Left lung (tissue), 14 donors: Measurements from ENCODE around the gene COQ8A. TPM values are rescaled to one million over a fixed set of nuclear protein-coding genes. Genes with fewer than 3 reads are reported as not detected.

ENCODE experiments used
- ATAC-seq: fragments of 200-7000 bp; cut with Tn5 transposase; one replicate; pipeline ENCODE4 v1.9.1; 2020; ENCODE audit warnings: moderate library complexity
- DNase-seq, 4 donors: peaks; one replicate each; pipeline ENCODE4 v3.0.0-alpha.2; 2013 to 2020
- H3K27ac ChIP-seq, 2 donors: fragments of 200-600 bp; sonication (generic) in 1 of 2; one replicate each; pipeline versions ENCODE4 v1.5.0 to v1.8.0; 2020 to 2021
- H3K27me3 ChIP-seq, 2 donors: fragments of 200-600 bp; sonication (generic) in 1 of 2; one replicate each; pipeline versions ENCODE4 v1.5.0 to v1.8.0; 2020 to 2021
- H3K36me3 ChIP-seq, 2 donors: fragments of 200-600 bp; sonication (generic) in 1 of 2; one replicate each; pipeline versions ENCODE4 v1.5.0 to v1.8.0; 2020 to 2021
- H3K4me1 ChIP-seq, 2 donors: fragments of 200-600 bp; one replicate each; pipeline ENCODE4 v1.8.0; 2021
- H3K4me3 ChIP-seq, 2 donors: fragments of 200-600 bp; sonication (generic) in 1 of 2; one replicate each; pipeline versions ENCODE4 v1.5.0 to v1.8.0; 2020 to 2021; ENCODE audit warnings: mild to moderate bottlenecking in 1 of 2
- H3K9me3 ChIP-seq, 2 donors: fragments of 200-600 bp; sonication (generic) in 1 of 2; one replicate each; pipeline versions ENCODE4 v1.5.0 to v1.8.0; 2020 to 2021
- intact Hi-C, 2 donors: fragments of 100-400 bp; cut with DNase I; formaldehyde crosslinking; loops; one replicate each; pipeline versions ENCODE4 v1.11.2 to v1.14.2; 2022
- long read RNA-seq, 12 donors: library from polyadenylated mRNA in 2 of 12; unstranded in 2 of 12; transcript quantifications; one replicate each; pipeline ENCODE4 v2.0.0 and lab custom pipeline, GENCODE V29; 2019 to 2026
- polyA plus RNA-seq, 6 donors: library from polyadenylated mRNA; unstranded; fragments of 120-200 nt; gene quantifications; one replicate each; pipeline ENCODE4 v1.2.1, GENCODE V29; 2013; ENCODE audit not compliant: insufficient read length in 6 of 6
- total RNA-seq, 2 donors: library from RNA; stranded (reverse); fragmentation: NEBNext Ultra II Directional; extraction: Animal tissue kit (Norgen Biotek cat#: 25700); gene quantifications; one replicate each; pipeline ENCODE4 v1.2.1, GENCODE V29; 2021
- TF ChIP-seq, protein P1 (sequence below), 2 donors: fragments of 200-600 bp; sonication (generic) in 1 of 2; IDR thresholded peaks; one replicate each; pipeline versions ENCODE4 v1.5.0 to v1.8.0; 2021; ENCODE audit warnings: antibody characterized with exemption in 2 of 2
- donor health status: DM: no; HTN: yes; CAD: no.
- donor health status: DM: no; HTN: no; CAD: no.

Gene COQ8A
- total RNA-seq (10 to 100 TPM; 14.5 to 20.3 TPM), polyA plus RNA-seq (10 to 100 TPM; 26.6 to 41.5 (median 33.1) TPM)
- long read RNA-seq, donor 1, transcript COQ8A-201 (15 exons, 2,872 nt), result major isoform, 7 of 22 reads
- long read RNA-seq, donor 1, partial matches to known transcripts, result 15 of 22 reads
- long read RNA-seq, donor 1, other reads (novel, unspliced or antisense), result 0 of 22 reads
- long read RNA-seq, donor 2, partial matches to known transcripts, result 0 of 3 reads
- long read RNA-seq, donor 2, other reads (novel, unspliced or antisense), result 0 of 3 reads
- long read RNA-seq, donor 3, transcript COQ8A-201 (15 exons, 2,872 nt), result major isoform, 10 of 19 reads
- long read RNA-seq, donor 3, partial matches to known transcripts, result 9 of 19 reads
- long read RNA-seq, donor 3, other reads (novel, unspliced or antisense), result 0 of 19 reads
- long read RNA-seq, donor 4, partial matches to known transcripts, result 0 of 5 reads
- long read RNA-seq, donor 4, other reads (novel, unspliced or antisense), result 1 of 5 reads
- long read RNA-seq, donor 5, transcript COQ8A-201 (15 exons, 2,872 nt), result major isoform, 5 of 5 reads
- long read RNA-seq, donor 5, partial matches to known transcripts, result 0 of 5 reads
- long read RNA-seq, donor 5, other reads (novel, unspliced or antisense), result 0 of 5 reads
- long read RNA-seq, donor 6, partial matches to known transcripts, result 5 of 9 reads
- long read RNA-seq, donor 6, other reads (novel, unspliced or antisense), result 0 of 9 reads
- long read RNA-seq, donor 7, transcript COQ8A-201 (15 exons, 2,872 nt), result major isoform, 12 of 12 reads
- long read RNA-seq, donor 7, partial matches to known transcripts, result 0 of 12 reads
- long read RNA-seq, donor 7, other reads (novel, unspliced or antisense), result 0 of 12 reads
- long read RNA-seq, donor 8, partial matches to known transcripts, result 0 of 4 reads
- long read RNA-seq, donor 8, other reads (novel, unspliced or antisense), result 0 of 4 reads
- long read RNA-seq, donor 9, result 0 reads
- long read RNA-seq, donor 10, transcript COQ8A-201 (15 exons, 2,872 nt), result major isoform, 7 of 8 reads
- long read RNA-seq, donor 10, partial matches to known transcripts, result 0 of 8 reads
- long read RNA-seq, donor 10, other reads (novel, unspliced or antisense), result 1 of 8 reads
- long read RNA-seq, donor 11, partial matches to known transcripts, result 5 of 10 reads
- long read RNA-seq, donor 11, other reads (novel, unspliced or antisense), result 0 of 10 reads
- long read RNA-seq, donor 12, partial matches to known transcripts, result 7 of 11 reads
- long read RNA-seq, donor 12, other reads (novel, unspliced or antisense), result 0 of 11 reads

DNA sequence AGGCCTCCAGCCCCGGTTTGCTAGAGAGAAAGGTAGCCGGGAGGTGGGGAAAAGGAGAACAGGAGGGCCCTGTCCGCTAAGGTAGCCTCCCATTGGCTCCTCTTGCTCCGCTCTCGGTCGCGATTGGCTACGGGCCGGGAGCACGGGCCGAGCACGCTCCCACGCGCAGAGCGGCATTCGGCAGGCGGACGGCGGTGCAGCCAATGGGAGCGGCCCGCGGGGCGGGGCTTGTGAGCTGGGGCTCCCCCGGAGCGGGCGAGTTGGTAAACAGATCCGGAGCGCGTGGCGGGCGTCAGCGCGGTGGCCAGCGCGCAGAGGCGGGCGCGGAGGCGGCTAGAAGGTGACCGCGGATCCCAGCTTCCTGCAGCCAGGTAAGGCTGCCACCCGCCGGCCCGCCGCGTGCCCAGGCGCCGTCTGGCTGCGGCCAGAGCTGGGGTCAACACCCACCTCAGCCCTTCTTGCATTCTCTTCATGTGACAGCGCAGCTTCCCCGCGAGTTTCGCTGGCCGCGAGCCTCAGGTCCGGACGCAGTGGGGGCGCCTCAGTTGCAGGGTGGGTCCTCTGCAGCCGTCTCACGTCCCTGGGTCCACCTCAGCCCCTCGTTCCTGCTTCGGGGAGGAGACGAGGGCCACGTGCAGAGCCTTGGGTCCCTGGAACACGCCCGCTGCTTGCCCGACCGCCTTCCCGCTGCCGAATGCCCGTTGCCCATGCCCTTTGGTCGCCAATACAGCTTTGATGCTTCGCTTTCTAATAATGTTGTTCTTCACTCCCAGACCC, at the start of gene COQ8A:
TSS of gene COQ8A (plus strand) at position 266 of the 777 bp plus-strand sequence. CDS start 21,092 bp downstream, outside the sequence.
- Histone ChIP-seq H3K4me3 (peak within 1 kb of the TSS; percentile 76 to 79), H3K27ac (peak within 1 kb of the TSS; percentile 96 to 100), H3K9me3 (peaks cover 0 to 3% of the 10 kb centered on the region in 2 donors), H3K36me3 (no peaks in the 10 kb centered on the region), H3K4me1 (peaks cover 8 to 41% of the 10 kb centered on the region in 2 donors), H3K27me3 (no peaks in the 10 kb centered on the region)
- TF ChIP-seq, protein P1, sequence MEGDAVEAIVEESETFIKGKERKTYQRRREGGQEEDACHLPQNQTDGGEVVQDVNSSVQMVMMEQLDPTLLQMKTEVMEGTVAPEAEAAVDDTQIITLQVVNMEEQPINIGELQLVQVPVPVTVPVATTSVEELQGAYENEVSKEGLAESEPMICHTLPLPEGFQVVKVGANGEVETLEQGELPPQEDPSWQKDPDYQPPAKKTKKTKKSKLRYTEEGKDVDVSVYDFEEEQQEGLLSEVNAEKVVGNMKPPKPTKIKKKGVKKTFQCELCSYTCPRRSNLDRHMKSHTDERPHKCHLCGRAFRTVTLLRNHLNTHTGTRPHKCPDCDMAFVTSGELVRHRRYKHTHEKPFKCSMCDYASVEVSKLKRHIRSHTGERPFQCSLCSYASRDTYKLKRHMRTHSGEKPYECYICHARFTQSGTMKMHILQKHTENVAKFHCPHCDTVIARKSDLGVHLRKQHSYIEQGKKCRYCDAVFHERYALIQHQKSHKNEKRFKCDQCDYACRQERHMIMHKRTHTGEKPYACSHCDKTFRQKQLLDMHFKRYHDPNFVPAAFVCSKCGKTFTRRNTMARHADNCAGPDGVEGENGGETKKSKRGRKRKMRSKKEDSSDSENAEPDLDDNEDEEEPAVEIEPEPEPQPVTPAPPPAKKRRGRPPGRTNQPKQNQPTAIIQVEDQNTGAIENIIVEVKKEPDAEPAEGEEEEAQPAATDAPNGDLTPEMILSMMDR (IDR thresholded peaks at IDR 0.05), result no peak
- DNase-seq (peak; percentile 97 to 100 (median 99)), ATAC-seq (peak; percentile 97)
- intact Hi-C loops, result no loop called here

DNA sequence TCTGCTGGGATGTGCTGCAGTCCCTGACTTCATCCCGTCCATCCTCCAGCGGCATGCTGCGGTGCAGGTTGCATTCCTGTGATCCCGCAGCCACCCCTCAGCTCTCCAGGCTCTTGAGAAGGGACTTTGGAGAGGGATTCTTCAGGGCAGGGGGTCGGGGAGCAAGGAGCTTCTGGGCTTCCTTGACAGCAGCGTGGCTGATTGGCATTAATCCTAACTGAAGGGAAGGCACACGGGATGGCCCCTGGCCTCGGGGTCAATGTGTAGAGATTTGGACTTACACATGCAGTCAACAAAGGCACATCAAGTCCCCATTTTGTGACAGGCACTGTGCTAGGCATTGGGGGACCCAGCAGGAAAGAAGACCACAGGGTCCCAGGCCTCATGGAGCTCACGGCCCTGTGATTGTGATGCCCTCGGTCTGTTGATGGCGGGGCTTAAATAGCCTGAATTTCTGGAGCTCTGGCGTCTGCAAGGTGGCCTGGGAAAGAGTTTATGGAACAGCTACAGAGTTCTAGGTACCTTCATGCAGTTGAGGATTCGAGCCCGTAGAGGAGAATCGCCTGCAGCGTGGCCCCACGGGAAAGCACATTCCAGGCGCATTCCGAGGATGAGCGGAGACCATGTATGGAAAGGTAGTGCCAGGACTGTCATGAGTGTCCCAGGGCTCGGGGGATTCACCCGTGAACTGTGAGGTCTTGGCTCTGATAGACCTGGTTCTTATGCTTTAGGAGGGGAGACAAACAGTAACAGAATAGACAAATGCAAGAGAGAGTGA, 49.6 kb upstream of the COQ8A start:
- no peak overlapping the region for H3K4me3 ChIP-seq
- TF ChIP-seq, protein P1 (IDR thresholded peaks at IDR 0.05), result no peak
- H3K36me3 ChIP-seq, result peaks cover 0 to 66% of the 10 kb centered on the region in 2 donors
- intact Hi-C loops, result no loop called here
- no peaks in the 10 kb centered on the region for H3K27me3 ChIP-seq
- H3K9me3 ChIP-seq, result no peaks in the 10 kb centered on the region
- ATAC-seq (no peak), DNase-seq (peak in 1 of 4 donors; percentile 15)
- no peak overlapping the region for H3K27ac ChIP-seq
- peaks cover 0 to 18% of the 10 kb centered on the region in 2 donors for H3K4me1 ChIP-seq

DNA sequence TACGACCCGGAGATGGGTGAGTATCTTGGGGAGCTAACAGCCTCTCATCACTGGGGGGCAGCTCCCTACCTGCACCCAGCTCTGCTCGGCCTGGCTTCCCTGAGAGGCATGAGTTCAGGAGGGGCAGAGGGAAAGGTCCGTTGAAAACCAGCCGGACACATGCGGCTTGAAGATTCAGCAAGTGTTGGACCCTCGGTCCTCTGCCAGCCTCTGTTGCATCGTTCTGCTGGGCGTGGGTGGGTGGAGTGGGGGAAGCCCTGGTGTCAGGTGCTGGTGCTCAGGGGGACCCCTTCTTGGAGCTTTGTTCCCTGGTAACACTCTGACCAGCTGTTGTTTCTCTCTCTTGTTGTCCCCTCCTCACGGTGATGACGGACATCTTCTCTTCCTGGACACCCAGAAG, 48.7 kb upstream of the COQ8A start:
- no peaks in the 10 kb centered on the region for H3K27me3 ChIP-seq
- peak overlapping the region in 1 of 2 donors; percentile 11 for H3K27ac ChIP-seq
- H3K36me3 ChIP-seq, result peaks cover 0 to 75% of the 10 kb centered on the region in 2 donors
- no peak for DNase-seq
- no peak overlapping the region for H3K4me3 ChIP-seq
- TF ChIP-seq, protein P1 (IDR thresholded peaks at IDR 0.05), result no peak
- peaks cover 0 to 10% of the 10 kb centered on the region in 2 donors for H3K4me1 ChIP-seq
- intact Hi-C loops, result no loop called here
- no peaks in the 10 kb centered on the region for H3K9me3 ChIP-seq
- ATAC-seq, result no peak
